ENCODE measurements around the gene NADK2.

NADK2 gene

DNA sequence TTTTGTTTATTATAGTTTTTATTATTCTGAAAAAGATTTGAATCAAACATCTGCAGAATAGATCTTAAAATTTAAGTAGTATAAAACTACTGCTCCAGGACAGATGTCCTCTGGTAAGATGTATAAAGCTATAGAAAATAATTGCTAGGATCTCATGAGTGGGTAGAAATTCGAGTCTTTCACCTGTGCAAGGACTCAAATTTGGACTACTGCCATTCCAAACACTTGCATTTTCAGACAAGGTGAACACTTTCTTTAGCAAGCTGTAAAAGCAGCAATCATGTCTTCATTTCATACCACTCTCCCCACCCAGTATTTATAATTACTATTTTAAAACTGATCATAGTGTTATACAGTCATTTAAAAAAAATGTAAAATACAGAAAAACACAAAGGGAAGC is 69.1 kb downstream of the NADK2 start:
- TF ChIP-seq, protein P1, sequence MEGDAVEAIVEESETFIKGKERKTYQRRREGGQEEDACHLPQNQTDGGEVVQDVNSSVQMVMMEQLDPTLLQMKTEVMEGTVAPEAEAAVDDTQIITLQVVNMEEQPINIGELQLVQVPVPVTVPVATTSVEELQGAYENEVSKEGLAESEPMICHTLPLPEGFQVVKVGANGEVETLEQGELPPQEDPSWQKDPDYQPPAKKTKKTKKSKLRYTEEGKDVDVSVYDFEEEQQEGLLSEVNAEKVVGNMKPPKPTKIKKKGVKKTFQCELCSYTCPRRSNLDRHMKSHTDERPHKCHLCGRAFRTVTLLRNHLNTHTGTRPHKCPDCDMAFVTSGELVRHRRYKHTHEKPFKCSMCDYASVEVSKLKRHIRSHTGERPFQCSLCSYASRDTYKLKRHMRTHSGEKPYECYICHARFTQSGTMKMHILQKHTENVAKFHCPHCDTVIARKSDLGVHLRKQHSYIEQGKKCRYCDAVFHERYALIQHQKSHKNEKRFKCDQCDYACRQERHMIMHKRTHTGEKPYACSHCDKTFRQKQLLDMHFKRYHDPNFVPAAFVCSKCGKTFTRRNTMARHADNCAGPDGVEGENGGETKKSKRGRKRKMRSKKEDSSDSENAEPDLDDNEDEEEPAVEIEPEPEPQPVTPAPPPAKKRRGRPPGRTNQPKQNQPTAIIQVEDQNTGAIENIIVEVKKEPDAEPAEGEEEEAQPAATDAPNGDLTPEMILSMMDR (conservative IDR thresholded peaks at IDR 0.05): no peak
- H3K27ac ChIP-seq: peak overlapping the region; percentile 15

DNA sequence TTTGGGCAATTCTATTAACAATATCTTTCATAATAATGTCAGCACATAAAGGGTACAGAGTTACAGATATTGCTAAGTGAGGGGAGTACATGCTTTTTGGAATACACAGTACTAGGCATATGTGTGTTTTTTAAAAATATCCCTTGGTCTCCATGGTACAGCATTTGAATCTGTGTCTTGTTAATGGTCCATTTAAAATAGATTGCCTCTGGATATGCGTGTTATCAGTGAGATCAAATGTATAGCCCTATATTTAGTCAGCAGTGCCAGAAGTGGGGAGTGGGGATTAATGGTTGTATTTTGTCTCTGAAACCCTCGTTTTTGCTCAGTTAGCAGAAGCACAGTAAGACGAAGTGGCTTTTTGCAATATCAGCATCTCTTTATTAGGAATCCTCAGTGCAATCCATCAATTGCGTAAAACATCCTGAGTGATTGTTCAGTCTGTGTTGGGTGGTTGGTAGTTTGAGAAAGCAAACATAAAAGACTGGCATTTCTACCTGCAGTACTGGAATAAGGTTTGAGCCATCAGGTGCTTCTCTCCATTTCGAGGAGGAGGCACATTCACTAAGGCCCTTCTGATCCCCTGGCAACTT is 70.8 kb downstream of the NADK2 start:
- TF ChIP-seq, protein P1 (conservative IDR thresholded peaks at IDR 0.05): no peak
- H3K27ac ChIP-seq: no peak overlapping the region

DNA sequence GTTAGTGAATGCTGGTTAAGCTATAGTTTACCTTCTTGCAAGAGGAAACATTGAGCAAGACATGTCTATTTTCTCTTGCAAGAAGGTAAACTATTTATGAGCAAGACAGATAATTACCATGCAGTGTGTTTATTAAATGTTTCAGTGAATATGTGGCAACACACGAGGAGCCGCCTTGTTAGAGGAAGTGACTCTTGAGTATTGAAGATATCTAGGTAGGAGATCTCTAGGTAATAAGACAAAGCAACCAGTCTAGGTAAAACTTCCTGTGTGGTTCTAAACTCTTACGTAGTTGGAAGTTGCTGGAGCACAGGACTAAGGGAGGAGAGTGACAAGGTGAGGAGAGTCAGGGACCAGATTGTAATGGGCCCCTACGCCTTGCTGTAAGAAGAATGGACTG is 73.0 kb downstream of the NADK2 start:
- TF ChIP-seq, protein P1 (conservative IDR thresholded peaks at IDR 0.05): no peak

DNA sequence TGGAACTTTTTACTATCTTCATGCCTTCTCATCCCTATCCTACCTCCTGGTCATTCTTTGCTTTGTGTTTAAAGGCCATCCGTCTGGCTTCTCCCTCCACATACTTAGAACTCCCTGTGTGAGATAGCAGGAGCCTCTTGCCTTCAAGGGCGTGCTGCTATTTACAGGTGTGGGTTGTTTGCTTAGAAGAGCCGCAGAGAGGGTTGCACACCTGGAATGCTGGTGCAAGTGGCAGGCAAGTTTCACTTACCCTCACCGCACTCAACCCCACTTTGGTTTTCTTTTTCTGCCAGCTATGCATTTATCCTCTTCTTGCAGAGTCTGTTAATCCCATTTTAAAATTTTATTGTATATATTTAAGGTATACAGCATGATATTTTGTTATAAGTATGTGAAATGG is 77.3 kb downstream of the NADK2 start:
- no peak overlapping the region for H3K27ac ChIP-seq
- TF ChIP-seq, protein P1 (conservative IDR thresholded peaks at IDR 0.05): no peak

More for the DNA sequence above, 73.0 kb downstream of the NADK2 start:
- H3K27ac ChIP-seq: no peak overlapping the region

DNA sequence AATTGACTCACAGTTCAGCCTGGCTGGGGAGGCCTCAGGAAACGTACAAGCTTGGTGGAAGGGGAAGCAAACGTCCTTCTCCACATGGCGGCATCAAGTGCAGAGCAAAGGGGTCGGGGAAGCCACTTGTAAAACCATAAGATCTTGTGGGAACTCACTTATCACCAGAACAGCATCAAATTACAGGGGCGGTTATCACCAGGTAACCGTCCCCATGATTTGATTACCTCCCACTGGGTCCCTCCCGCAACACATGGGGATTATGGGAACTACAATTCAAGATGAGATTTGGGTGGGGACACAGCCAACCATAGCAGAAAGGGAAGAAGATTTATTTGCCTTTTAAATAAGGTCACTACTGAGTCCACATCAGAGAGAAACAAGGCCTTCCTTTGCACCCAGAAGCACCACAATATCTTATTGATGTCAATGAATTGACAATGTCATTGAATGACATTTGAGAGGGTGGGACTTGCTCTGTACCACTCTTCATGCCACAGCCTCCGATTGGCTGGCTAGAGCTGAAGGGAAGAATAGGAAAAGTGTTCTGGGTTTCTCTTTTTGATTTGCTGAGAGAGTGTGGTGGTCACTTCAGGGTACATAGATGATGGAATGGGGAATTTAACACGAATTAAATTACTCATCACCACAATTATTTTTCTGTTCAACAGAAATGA is 78.8 kb downstream of the NADK2 start:
- TF ChIP-seq, protein P1 (conservative IDR thresholded peaks at IDR 0.05): no peak
- no peak overlapping the region for H3K27ac ChIP-seq

DNA sequence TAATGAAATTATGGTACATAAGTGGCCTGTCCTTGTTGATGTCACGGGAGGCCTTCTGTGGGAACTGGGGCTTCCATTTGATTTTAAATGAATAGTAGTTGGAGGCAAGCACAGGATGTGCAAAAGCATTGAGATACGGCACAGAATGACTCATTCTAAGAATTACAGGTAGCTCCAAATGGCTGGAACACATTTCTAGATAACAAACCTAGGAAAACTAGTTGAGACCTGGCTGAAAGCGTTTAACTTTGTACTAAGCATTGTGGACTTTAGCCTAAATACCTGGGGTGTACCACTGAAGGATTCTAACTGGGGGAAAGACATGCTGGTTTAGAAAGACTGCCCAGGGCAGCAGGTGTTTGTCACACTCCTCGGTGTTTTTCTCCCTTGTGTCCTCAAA is 80.4 kb downstream of the NADK2 start:
- no peak overlapping the region for H3K27ac ChIP-seq
- TF ChIP-seq, protein P1 (conservative IDR thresholded peaks at IDR 0.05): no peak

DNA sequence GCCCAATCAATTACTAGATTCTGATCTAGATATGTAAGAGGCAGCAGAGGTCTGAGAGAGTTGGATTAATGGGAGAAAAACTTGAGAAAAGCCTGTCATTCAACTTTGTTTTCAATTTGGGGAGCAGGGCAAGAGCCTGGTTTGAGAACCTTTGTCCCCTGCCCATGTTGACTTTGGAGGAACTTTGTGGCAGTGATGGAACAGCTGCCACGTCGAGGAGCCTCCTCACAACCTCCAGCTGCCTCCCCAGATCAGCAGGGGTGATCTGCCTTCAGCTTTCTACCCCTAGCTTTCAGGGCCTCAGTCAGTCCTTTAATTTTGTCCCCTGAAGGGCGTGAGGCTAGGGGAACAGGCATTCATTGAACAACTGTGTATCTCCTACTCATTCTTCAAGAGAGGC is 81.1 kb downstream of the NADK2 start:
- H3K27ac ChIP-seq: no peak overlapping the region
- TF ChIP-seq, protein P1 (conservative IDR thresholded peaks at IDR 0.05): no peak
